Measurements from ENCODE around the gene USP32.

The USP32 gene

GRCh38 chr17:60135151-60135950 lies 256.6 kb downstream of the USP32 start:
- no peaks in the 10 kb centered on the region for H3K79me2 ChIP-seq (ENCODE audit: insufficient read depth, low read length)
- TF ChIP-seq EZH2phosphoT487 (IDR thresholded peaks at IDR 0.05; ENCODE audit: borderline replicate concordance), result no peak
- TF ChIP-seq, protein P1, sequence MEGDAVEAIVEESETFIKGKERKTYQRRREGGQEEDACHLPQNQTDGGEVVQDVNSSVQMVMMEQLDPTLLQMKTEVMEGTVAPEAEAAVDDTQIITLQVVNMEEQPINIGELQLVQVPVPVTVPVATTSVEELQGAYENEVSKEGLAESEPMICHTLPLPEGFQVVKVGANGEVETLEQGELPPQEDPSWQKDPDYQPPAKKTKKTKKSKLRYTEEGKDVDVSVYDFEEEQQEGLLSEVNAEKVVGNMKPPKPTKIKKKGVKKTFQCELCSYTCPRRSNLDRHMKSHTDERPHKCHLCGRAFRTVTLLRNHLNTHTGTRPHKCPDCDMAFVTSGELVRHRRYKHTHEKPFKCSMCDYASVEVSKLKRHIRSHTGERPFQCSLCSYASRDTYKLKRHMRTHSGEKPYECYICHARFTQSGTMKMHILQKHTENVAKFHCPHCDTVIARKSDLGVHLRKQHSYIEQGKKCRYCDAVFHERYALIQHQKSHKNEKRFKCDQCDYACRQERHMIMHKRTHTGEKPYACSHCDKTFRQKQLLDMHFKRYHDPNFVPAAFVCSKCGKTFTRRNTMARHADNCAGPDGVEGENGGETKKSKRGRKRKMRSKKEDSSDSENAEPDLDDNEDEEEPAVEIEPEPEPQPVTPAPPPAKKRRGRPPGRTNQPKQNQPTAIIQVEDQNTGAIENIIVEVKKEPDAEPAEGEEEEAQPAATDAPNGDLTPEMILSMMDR (conservative IDR thresholded peaks at IDR 0.05; ENCODE audit: low read length), result no peak
- no peak overlapping the region for H3K4me3 ChIP-seq (ENCODE audit: low read length, poor library complexity, severe bottlenecking)
- no peaks in the 10 kb centered on the region for H3K9me3 ChIP-seq (ENCODE audit: insufficient read depth, low read depth, low read length)
- no peaks in the 10 kb centered on the region for H3K4me1 ChIP-seq (ENCODE audit: insufficient read depth, low read length, poor library complexity, severe bottlenecking)
- no peak overlapping the region for H3K9ac ChIP-seq (ENCODE audit: low read depth, low read length, poor library complexity, severe bottlenecking)
- no peaks in the 10 kb centered on the region for H4K20me1 ChIP-seq (ENCODE audit: insufficient read depth, low read length, poor library complexity, severe bottlenecking)
- H3K27me3 ChIP-seq (ENCODE audit: insufficient read depth, low read length, poor library complexity, severe bottlenecking), result no peaks in the 10 kb centered on the region
- H2AFZ ChIP-seq (ENCODE audit: low read length), result no peak overlapping the region
- H3F3A ChIP-seq (ENCODE audit: low read depth), result no peaks in the 10 kb centered on the region
- no peaks in the 10 kb centered on the region for H3K9me2 ChIP-seq (replicated peaks; ENCODE audit: low read depth, low read length)
- H3K36me3 ChIP-seq (ENCODE audit: insufficient read depth, low read length), result no peaks in the 10 kb centered on the region
- H3K4me2 ChIP-seq (ENCODE audit: low read depth, low read length, poor library complexity, severe bottlenecking), result no peak overlapping the region

- Histone ChIP-seq H3K79me2 (ENCODE audit: insufficient read depth, low read length) (no peaks in the 10 kb centered on the region), H3K9me3 (ENCODE audit: insufficient read depth, low read depth, low read length) (no peaks in the 10 kb centered on the region), H3K4me2 (ENCODE audit: low read depth, low read length, poor library complexity, severe bottlenecking) (no peak overlapping the region), H3K9me2 (replicated peaks; ENCODE audit: low read depth, low read length) (no peaks in the 10 kb centered on the region), H3K4me3 (ENCODE audit: low read length, poor library complexity, severe bottlenecking) (no peak overlapping the region), H2AFZ (ENCODE audit: low read length) (no peak overlapping the region), H4K20me1 (ENCODE audit: insufficient read depth, low read length, poor library complexity, severe bottlenecking) (no peaks in the 10 kb centered on the region), H3K27me3 (ENCODE audit: insufficient read depth, low read length, poor library complexity, severe bottlenecking) (no peaks in the 10 kb centered on the region), H3K4me1 (ENCODE audit: insufficient read depth, low read length, poor library complexity, severe bottlenecking) (no peaks in the 10 kb centered on the region), H3F3A (ENCODE audit: low read depth) (no peaks in the 10 kb centered on the region), H3K36me3 (ENCODE audit: insufficient read depth, low read length) (no peaks in the 10 kb centered on the region), H3K9ac (ENCODE audit: low read depth, low read length, poor library complexity, severe bottlenecking) (no peak overlapping the region)
- TF ChIP-seq EZH2phosphoT487 (IDR thresholded peaks at IDR 0.05; ENCODE audit: borderline replicate concordance), result no peak
- TF ChIP-seq, protein P1 (conservative IDR thresholded peaks at IDR 0.05; ENCODE audit: low read length), result no peak
These were observed 257.4 kb downstream of the USP32 start for GRCh38 chr17:60134396-60135150.

DNA sequence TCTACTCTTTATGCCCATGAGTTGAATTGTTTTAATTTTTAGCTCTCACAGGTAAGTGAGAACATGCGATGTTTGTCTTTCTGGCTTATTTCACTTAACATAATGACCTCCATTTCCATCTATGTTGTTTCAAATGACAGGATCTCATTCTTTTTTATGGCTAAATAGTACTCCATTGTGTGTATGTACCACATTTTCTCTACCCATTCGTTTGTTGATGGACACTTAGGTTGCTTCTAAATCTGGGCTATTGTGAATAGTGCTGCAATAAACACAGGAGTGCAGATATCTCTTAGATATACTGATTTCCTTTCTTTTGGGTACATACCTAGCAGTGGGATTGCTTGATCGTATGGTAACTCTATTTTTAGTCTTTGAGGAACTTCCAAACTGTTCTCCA lies 261.5 kb downstream of the USP32 start:
- H3K9ac ChIP-seq (ENCODE audit: low read depth, low read length, poor library complexity, severe bottlenecking), result no peak overlapping the region
- H2AFZ ChIP-seq (ENCODE audit: low read length), result no peak overlapping the region
- no peaks in the 10 kb centered on the region for H4K20me1 ChIP-seq (ENCODE audit: insufficient read depth, low read length, poor library complexity, severe bottlenecking)
- no peaks in the 10 kb centered on the region for H3K9me3 ChIP-seq (ENCODE audit: insufficient read depth, low read depth, low read length)
- H3K4me2 ChIP-seq (ENCODE audit: low read depth, low read length, poor library complexity, severe bottlenecking), result no peak overlapping the region
- H3K4me3 ChIP-seq (ENCODE audit: low read length, poor library complexity, severe bottlenecking), result no peak overlapping the region
- H3K4me1 ChIP-seq (ENCODE audit: insufficient read depth, low read length, poor library complexity, severe bottlenecking), result no peaks in the 10 kb centered on the region
- H3K9me2 ChIP-seq (replicated peaks; ENCODE audit: low read depth, low read length), result no peaks in the 10 kb centered on the region
- H3K27me3 ChIP-seq (ENCODE audit: insufficient read depth, low read length, poor library complexity, severe bottlenecking), result no peaks in the 10 kb centered on the region
- H3K36me3 ChIP-seq (ENCODE audit: insufficient read depth, low read length), result no peaks in the 10 kb centered on the region
- H3F3A ChIP-seq (ENCODE audit: low read depth), result no peaks in the 10 kb centered on the region
- TF ChIP-seq, protein P1 (conservative IDR thresholded peaks at IDR 0.05; ENCODE audit: low read length), result no peak
- TF ChIP-seq EZH2phosphoT487 (IDR thresholded peaks at IDR 0.05; ENCODE audit: borderline replicate concordance), result no peak
- H3K79me2 ChIP-seq (ENCODE audit: insufficient read depth, low read length), result no peaks in the 10 kb centered on the region

Measured in Loucy (cell line).